ENCODE results near the gene SYCP3.

SYCP3 gene

GRCh38 chr12:101722392-101722791 is 16.9 kb downstream of the SYCP3 start:
- TF ChIP-seq CTCF (IDR thresholded peaks at IDR 0.05; ENCODE audit: low read depth, low read length, missing control alignments) = no peak
- Histone ChIP-seq H3K27me3 (replicated peaks) (no peaks in the 10 kb centered on the region), H3K36me3 (replicated peaks) (no peaks in the 10 kb centered on the region), H3K4me3 (ENCODE audit: low read depth, low read length) (no peak overlapping the region), H3K27ac (no peak overlapping the region)
- in situ Hi-C loops (cut with HindIII; ENCODE audit: low pct_ligation_motif_present, low sequenced_read_pairs) = no loop called here
- DNase-seq = no peak

- TF ChIP-seq CTCF (IDR thresholded peaks at IDR 0.05; ENCODE audit: low read depth, low read length, missing control alignments) = no peak
- no peak overlapping the region for H3K4me3 ChIP-seq (ENCODE audit: low read depth, low read length)
- H3K36me3 ChIP-seq (replicated peaks) = no peaks in the 10 kb centered on the region
- H3K27me3 ChIP-seq (replicated peaks) = no peaks in the 10 kb centered on the region
- in situ Hi-C loops (cut with HindIII; ENCODE audit: low pct_ligation_motif_present, low sequenced_read_pairs) = no loop called here
- DNase-seq = no peak
- no peak overlapping the region for H3K27ac ChIP-seq
Observed at GRCh38 chr12:101720118-101720517, 19.1 kb downstream of the SYCP3 start.

- Histone ChIP-seq H3K4me3 (ENCODE audit: low read depth, low read length) (no peak overlapping the region), H3K27me3 (replicated peaks) (no peaks in the 10 kb centered on the region), H3K36me3 (replicated peaks) (no peaks in the 10 kb centered on the region), H3K27ac (no peak overlapping the region)
- DNase-seq = no peak
- in situ Hi-C loops (cut with HindIII; ENCODE audit: low pct_ligation_motif_present, low sequenced_read_pairs) = no loop called here
- TF ChIP-seq CTCF (IDR thresholded peaks at IDR 0.05; ENCODE audit: low read depth, low read length, missing control alignments) = no peak
Observed at GRCh38 chr12:101719566-101719965, 19.7 kb downstream of the SYCP3 start.

GRCh38 chr12:101714877-101715444 is 24.3 kb downstream of the SYCP3 start:
- Histone ChIP-seq H3K27ac (no peak overlapping the region), H3K27me3 (replicated peaks) (no peaks in the 10 kb centered on the region), H3K36me3 (replicated peaks) (no peaks in the 10 kb centered on the region), H3K4me3 (ENCODE audit: low read depth, low read length) (no peak overlapping the region)
- DNase-seq = no peak
- in situ Hi-C loops (cut with HindIII; ENCODE audit: low pct_ligation_motif_present, low sequenced_read_pairs) = no loop called here
- TF ChIP-seq CTCF (IDR thresholded peaks at IDR 0.05; ENCODE audit: low read depth, low read length, missing control alignments) = no peak

GRCh38 chr12:101713930-101714329 is 25.3 kb downstream of the SYCP3 start:
- H3K27me3 ChIP-seq (replicated peaks) = no peaks in the 10 kb centered on the region
- no peak for DNase-seq
- H3K27ac ChIP-seq = no peak overlapping the region
- no peaks in the 10 kb centered on the region for H3K36me3 ChIP-seq (replicated peaks)
- in situ Hi-C loops (cut with HindIII; ENCODE audit: low pct_ligation_motif_present, low sequenced_read_pairs) = no loop called here
- TF ChIP-seq CTCF (IDR thresholded peaks at IDR 0.05; ENCODE audit: low read depth, low read length, missing control alignments) = no peak
- no peak overlapping the region for H3K4me3 ChIP-seq (ENCODE audit: low read depth, low read length)

GRCh38 chr12:101713059-101713682 is 26.1 kb downstream of the SYCP3 start:
- Histone ChIP-seq H3K27me3 (replicated peaks) (no peaks in the 10 kb centered on the region), H3K27ac (no peak overlapping the region), H3K4me3 (ENCODE audit: low read depth, low read length) (no peak overlapping the region), H3K36me3 (replicated peaks) (no peaks in the 10 kb centered on the region)
- in situ Hi-C loops (cut with HindIII; ENCODE audit: low pct_ligation_motif_present, low sequenced_read_pairs) = no loop called here
- DNase-seq = no peak
- no peak for TF ChIP-seq CTCF (IDR thresholded peaks at IDR 0.05; ENCODE audit: low read depth, low read length, missing control alignments)
